H9 (cell line): ENCODE measurements around the gene EHBP1. TPM values are rescaled to one million over a fixed set of nuclear protein-coding genes. Genes with fewer than 3 reads are reported as not detected.
"Not testable (repeated sequence)": the region's sequence is repeated elsewhere in the genome, so short reads cannot be mapped to it uniquely, and the experiment has no call there.

ENCODE experiments used
- DNase-seq: peaks from one replicate; pipeline ENCODE4 v3.0.0-alpha.2; 2017
- H2AFZ ChIP-seq: one replicate; pipeline ENCODE4 v1.6.1; 2013; ENCODE audit warnings: mild to moderate bottlenecking, low read length, control low read depth, moderate library complexity
- H2AK5ac ChIP-seq: 2 replicates; pipeline ENCODE4 v1.6.1; 2013; ENCODE audit warnings: low read length, control low read depth, mixed read lengths; ENCODE audit not compliant: insufficient read length
- H2BK120ac ChIP-seq: one replicate; pipeline ENCODE4 v1.6.1; 2013; ENCODE audit warnings: low read depth, mild to moderate bottlenecking, low read length, control low read depth, inconsistent platforms; ENCODE audit not compliant: poor library complexity, severe bottlenecking
- H2BK12ac ChIP-seq: 2 replicates; pipeline ENCODE4 v1.6.1; 2013; ENCODE audit warnings: low read length, control low read depth, mixed read lengths, low read depth; ENCODE audit not compliant: insufficient read length
- H2BK15ac ChIP-seq: 2 replicates; pipeline ENCODE4 v1.6.1; 2013; ENCODE audit warnings: low read depth, low read length, control low read depth
- H2BK20ac ChIP-seq: one replicate; pipeline ENCODE4 v1.6.1; 2013; ENCODE audit warnings: low read depth, mild to moderate bottlenecking, low read length, control low read depth, inconsistent platforms; ENCODE audit not compliant: poor library complexity, severe bottlenecking
- H2BK5ac ChIP-seq: 2 replicates; pipeline ENCODE4 v1.6.1; 2013; ENCODE audit warnings: low read length, control low read depth, mixed read lengths; ENCODE audit not compliant: insufficient read length
- H3K14ac ChIP-seq: 2 replicates; pipeline ENCODE4 v1.6.1; 2013; ENCODE audit warnings: low read length, control low read depth; ENCODE audit not compliant: insufficient read depth
- H3K18ac ChIP-seq: 2 replicates; pipeline ENCODE4 v1.6.1; 2013; ENCODE audit warnings: low read depth, mild to moderate bottlenecking, mixed read lengths, low read length, control low read depth; ENCODE audit not compliant: insufficient read length
- H3K23ac ChIP-seq: 2 replicates; pipeline ENCODE4 v1.6.1; 2013; ENCODE audit warnings: low read length, control low read depth, mixed read lengths, low read depth; ENCODE audit not compliant: insufficient read length
- H3K23me2 ChIP-seq: 2 replicates; pipeline ENCODE4 v1.6.1; 2013; ENCODE audit warnings: low read depth, mild to moderate bottlenecking, mixed read lengths, low read length, control low read depth; ENCODE audit not compliant: insufficient read length, poor library complexity, severe bottlenecking
- H3K27ac ChIP-seq: 2 replicates; pipeline ENCODE4 v1.5.1; 2013; ENCODE audit warnings: low read length, control low read depth, mixed read lengths, low read depth; ENCODE audit not compliant: insufficient read length
- H3K27me3 ChIP-seq: 2 replicates; pipeline ENCODE4 v1.6.1; 2013; ENCODE audit warnings: low read length, control low read depth, inconsistent platforms; ENCODE audit not compliant: insufficient read depth
- H3K4ac ChIP-seq: 2 replicates; pipeline ENCODE4 v1.6.1; 2013; ENCODE audit warnings: low read depth, mild to moderate bottlenecking, control low read depth, inconsistent platforms, low read length, moderate library complexity
- H3K4me1 ChIP-seq: 2 replicates; pipeline ENCODE4 v1.6.1; 2013; ENCODE audit warnings: low read length, control low read depth, inconsistent platforms; ENCODE audit not compliant: insufficient read depth
- H3K4me2 ChIP-seq: 2 replicates; pipeline ENCODE4 v1.6.1; 2013; ENCODE audit warnings: low read length, control low read depth, mixed read lengths; ENCODE audit not compliant: insufficient read length, insufficient read depth
- H3K56ac ChIP-seq: 2 replicates; pipeline ENCODE4 v1.6.1; 2013; ENCODE audit warnings: low read depth, mild to moderate bottlenecking, mixed read lengths, low read length, control low read depth; ENCODE audit not compliant: insufficient read length
- H3K79me1 ChIP-seq: 2 replicates; pipeline ENCODE4 v1.6.1; 2013; ENCODE audit warnings: low read depth, mild to moderate bottlenecking, moderate library complexity, low read length, control low read depth, inconsistent platforms; ENCODE audit not compliant: insufficient read depth, poor library complexity, severe bottlenecking
- H3K79me2 ChIP-seq: 2 replicates; pipeline ENCODE4 v1.6.1; 2013; ENCODE audit warnings: low read length, control low read depth, inconsistent platforms; ENCODE audit not compliant: insufficient read depth
- H3K9ac ChIP-seq: 2 replicates; pipeline ENCODE4 v1.6.1; 2013; ENCODE audit warnings: low read length, control low read depth, mixed read lengths; ENCODE audit not compliant: insufficient read length; ENCODE audit errors: extremely low read depth
- H3K9me3 ChIP-seq: one replicate; pipeline ENCODE4 v1.6.1; 2013; ENCODE audit warnings: low read depth, low read length, inconsistent platforms; ENCODE audit not compliant: control insufficient read depth
- H3T11ph ChIP-seq: one replicate; pipeline ENCODE4 v1.6.1; 2013; ENCODE audit warnings: mild to moderate bottlenecking, low read length, control low read depth, inconsistent platforms
- H4K20me1 ChIP-seq: one replicate; pipeline ENCODE4 v1.6.1; 2013; ENCODE audit not compliant: control insufficient read depth, insufficient read length, insufficient read depth
- H4K5ac ChIP-seq: 2 replicates; pipeline ENCODE4 v1.6.1; 2013; ENCODE audit warnings: low read depth, mild to moderate bottlenecking, mixed read lengths, low read length, control low read depth; ENCODE audit not compliant: insufficient read length
- H4K8ac ChIP-seq: replicated peaks from 2 replicates; pipeline ENCODE4 v1.6.1; 2013; ENCODE audit warnings: low read length, control low read depth, mixed read lengths, low read depth; ENCODE audit not compliant: insufficient read length
- H4K91ac ChIP-seq: 2 replicates; pipeline ENCODE4 v1.6.1; 2013; ENCODE audit warnings: low read depth, mild to moderate bottlenecking, moderate library complexity, mixed read lengths, low read length, control low read depth; ENCODE audit not compliant: insufficient read length
- H3K27ac Mint-ChIP-seq, 3 experiments: 2 replicates in 2 of 3; 3 replicates in 1 of 3; pipeline ENCODE4 v1.8.0; 2020 to 2021; ENCODE audit warnings: mixed read lengths in 3 of 3, mild to moderate bottlenecking in 1 of 3, moderate library complexity in 1 of 3
- H3K27me3 Mint-ChIP-seq: 2 replicates; pipeline ENCODE4 v1.8.0; 2021; ENCODE audit warnings: low read depth, mild to moderate bottlenecking, moderate library complexity, mixed read lengths
- H3K36me3 Mint-ChIP-seq, 3 experiments: 2 replicates in 2 of 3; 3 replicates in 1 of 3; pipeline ENCODE4 v1.8.0; 2020 to 2021; ENCODE audit warnings: low read depth in 3 of 3, mixed read lengths in 3 of 3; ENCODE audit not compliant: insufficient read depth in 1 of 3
- H3K4me1 Mint-ChIP-seq, 2 experiments: 2 replicates each; pipeline ENCODE4 v1.8.0; 2020; ENCODE audit warnings: mixed read lengths in 2 of 2
- H3K4me3 Mint-ChIP-seq, 2 experiments: 2 replicates in 1 of 2; 3 replicates in 1 of 2; pipeline ENCODE4 v1.8.0; 2020 to 2021; ENCODE audit warnings: mild to moderate bottlenecking in 2 of 2, mixed read lengths in 2 of 2, moderate library complexity in 1 of 2
- H3K9me3 Mint-ChIP-seq, 2 experiments: 2 replicates in 1 of 2; 3 replicates in 1 of 2; pipeline ENCODE4 v1.8.0; 2020; ENCODE audit warnings: mild to moderate bottlenecking in 2 of 2, mixed read lengths in 2 of 2, moderate library complexity in 1 of 2
- CTCF ChIP-seq: fragments of 200-600 bp; sonication (generic); conservative IDR thresholded peaks from 3 replicates; pipeline ENCODE4 v1.8.0; 2021; ENCODE audit warnings: antibody characterized with exemption, mild to moderate bottlenecking
- WGBS: extraction: QIAGEN DNeasy Blood & Tissue Kit; methylation state at CpG from one replicate; pipeline ENCODE4 v1.1.7; 2013; ENCODE audit warnings: missing lambda C conversion rate, low lambda C conversion rate, mixed read lengths; ENCODE audit not compliant: insufficient read length; ENCODE audit errors: extremely low coverage; 5-methylcytosine and 5-hydroxymethylcytosine counted together
- total RNA-seq: library from RNA; stranded (reverse); gene quantifications from 2 replicates; pipeline ENCODE4 v1.2.1, GENCODE V29; 2021

Gene EHBP1
- total RNA-seq, 1 experiment from 2014 or later = 35.6 TPM

DNA sequence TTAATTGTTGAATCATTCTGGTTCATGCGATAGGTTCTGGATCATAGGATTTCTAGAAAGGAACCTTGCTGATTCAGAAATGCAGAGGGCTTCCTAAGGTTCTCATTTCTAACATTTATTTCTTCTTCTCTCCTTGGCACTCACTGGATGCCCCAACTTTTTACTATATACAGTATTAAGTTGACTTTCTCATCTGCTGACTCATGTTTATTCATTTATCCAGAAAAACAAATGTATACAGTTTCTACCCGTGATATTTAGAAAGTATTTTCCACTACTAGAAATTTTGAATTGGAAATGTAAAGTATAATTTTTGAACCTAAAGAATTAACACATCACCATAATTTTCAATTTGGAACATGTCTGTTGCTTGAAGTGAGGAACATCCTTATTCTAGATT lies 312.9 kb downstream of the EHBP1 start:
- no peak overlapping the region for H4K91ac ChIP-seq
- Mint-ChIP-seq H3K27me3 (no peaks in the 10 kb centered on the region), H3K4me1 (peaks cover 5 to 7% of the 10 kb centered on the region in 2 experiments), H3K36me3 (no peaks in the 10 kb centered on the region; a peak in 1 of 7 replicates), H3K9me3 (no peaks in the 10 kb centered on the region), H3K27ac (no peak overlapping the region), H3K4me3 (no peak overlapping the region)
- H3K27me3 ChIP-seq = no peaks in the 10 kb centered on the region
- H2AK5ac ChIP-seq = no peak overlapping the region
- H3K9ac ChIP-seq = no peak overlapping the region
- no peak overlapping the region for H3K27ac ChIP-seq
- no peak overlapping the region for H3K18ac ChIP-seq
- no peak overlapping the region for H2BK20ac ChIP-seq
- WGBS = no CpG with 5 or more reads among the region's 2 CpGs
- no peak for TF ChIP-seq CTCF
- no peak overlapping the region for H2BK120ac ChIP-seq
- no peak overlapping the region for H4K8ac ChIP-seq
- H3T11ph ChIP-seq = no peak overlapping the region
- H3K23me2 ChIP-seq = no peaks in the 10 kb centered on the region
- no peak overlapping the region for H3K4me2 ChIP-seq
- no peak overlapping the region for H2BK15ac ChIP-seq
- no peak for DNase-seq
- no peaks in the 10 kb centered on the region for H3K9me3 ChIP-seq
- H2BK12ac ChIP-seq = no peak overlapping the region
- H3K79me1 ChIP-seq = no peaks in the 10 kb centered on the region
- no peaks in the 10 kb centered on the region for H3K79me2 ChIP-seq
- H3K56ac ChIP-seq = no peak overlapping the region
- no peak overlapping the region for H4K5ac ChIP-seq
- H3K14ac ChIP-seq = no peak overlapping the region
- no peak overlapping the region for H2BK5ac ChIP-seq
- H4K20me1 ChIP-seq = no peaks in the 10 kb centered on the region
- no peaks in the 10 kb centered on the region for H3K4me1 ChIP-seq
- no peak overlapping the region for H2AFZ ChIP-seq
- H3K23ac ChIP-seq = no peak overlapping the region
- no peak overlapping the region for H3K4ac ChIP-seq

DNA sequence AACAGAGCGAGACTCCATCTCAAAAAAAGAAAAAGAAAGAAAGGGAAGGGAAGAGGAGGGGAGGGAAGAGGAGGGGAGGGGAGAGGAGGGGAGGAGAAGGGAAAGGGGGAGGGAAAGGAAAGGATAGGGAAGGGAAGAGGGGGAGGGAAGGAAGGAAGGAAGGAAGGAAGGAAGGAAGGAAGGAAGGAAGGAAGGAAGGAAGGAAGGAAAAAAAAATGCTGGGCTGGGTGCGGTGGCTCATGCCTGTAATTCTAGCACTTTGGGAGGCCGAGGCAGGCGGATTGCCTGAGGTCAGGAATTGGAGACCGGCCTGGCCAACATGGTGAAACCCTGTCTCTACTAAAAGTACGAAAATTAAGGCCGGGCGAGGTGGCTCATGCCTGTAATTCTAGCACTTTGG lies 314.2 kb downstream of the EHBP1 start:
- H4K5ac ChIP-seq, H2BK5ac ChIP-seq, H2BK120ac ChIP-seq, H2BK15ac ChIP-seq, H3K23me2 ChIP-seq, H3K79me2 ChIP-seq, H3K9me3 ChIP-seq, H3K27me3 Mint-ChIP-seq, H3T11ph ChIP-seq, H3K4me1 Mint-ChIP-seq, H4K20me1 ChIP-seq, H2AFZ ChIP-seq, H3K23ac ChIP-seq, H3K36me3 Mint-ChIP-seq, H3K79me1 ChIP-seq, H3K4me1 ChIP-seq, H3K14ac ChIP-seq, H3K4me3 Mint-ChIP-seq, H3K9me3 Mint-ChIP-seq, H2BK20ac ChIP-seq, DNase-seq, H3K27me3 ChIP-seq, H3K9ac ChIP-seq, H3K18ac ChIP-seq, H2BK12ac ChIP-seq, H4K8ac ChIP-seq, H3K56ac ChIP-seq, H3K27ac ChIP-seq, H3K4ac ChIP-seq, H3K27ac Mint-ChIP-seq, H2AK5ac ChIP-seq, H3K4me2 ChIP-seq, H4K91ac ChIP-seq: not testable (repeated sequence)
- no CpG with 5 or more reads among the region's 8 CpGs for WGBS
